ENCODE measurements around the gene AR. TPM values are rescaled to one million over a fixed set of nuclear protein-coding genes. Genes with fewer than 3 reads are reported as not detected.

The AR gene
- total RNA-seq, 1 experiment from 2014 or later: 0.05 TPM

- in situ Hi-C loops (cut with HindIII; ENCODE audit: low pct_unique_long_range_greater_than_20kb, low sequenced_read_pairs) (no loop called here), intact Hi-C loops (cut with micrococcal nuclease; ENCODE audit: unreplicated experiment) (no loop called here)
- Histone ChIP-seq H3K36me3 (ENCODE audit: control insufficient read depth, insufficient read depth, low read length) (no peaks in the 10 kb centered on the region), H3K9me3 (ENCODE audit: control insufficient read depth, insufficient read depth, low read depth, low read length) (no peaks in the 10 kb centered on the region), H3K4me3 (ENCODE audit: low read depth in 2 of 2, low read length in 2 of 2) (no peak overlapping the region), H3K27ac (ENCODE audit: low read length) (no peak overlapping the region), H3K4me1 (ENCODE audit: control insufficient read depth, insufficient read depth, low read length) (no peaks in the 10 kb centered on the region), H3K27me3 (ENCODE audit: control insufficient read depth, insufficient read depth, low read length) (peaks cover 2% of the 10 kb centered on the region; the same call in 1 of the 2 replicates)
- no peak for TF ChIP-seq REST (IDR thresholded peaks at IDR 0.05; ENCODE audit: insufficient read depth in 1 of 2, low read depth in 2 of 2, low read length in 1 of 2)
- TF ChIP-seq CTCF (IDR thresholded peaks at IDR 0.05): no peak
- TF ChIP-seq SIN3A (IDR thresholded peaks at IDR 0.05; ENCODE audit: borderline replicate concordance, insufficient read depth, low read depth, low read length): no peak
- no peak for TF ChIP-seq POLR2AphosphoS5 (IDR thresholded peaks at IDR 0.05; ENCODE audit: low read depth, low read length)
- TF ChIP-seq TCF7L2 (IDR thresholded peaks at IDR 0.05; ENCODE audit: low read depth, low read length): no peak
- CTCF ChIA-PET: no interaction called here
- ATAC-seq: no peak
- no TSS peak for BruUV-seq (replicated peaks)
- POLR2A ChIA-PET: no interaction called here
- no peak for DNase-seq (ENCODE audit: low read depth, low spot score)
These were observed 2.2 kb downstream of the AR start for GRCh38 chrX:67545893-67546495.

GRCh38 chrX:67546496-67547423 lies 2.9 kb downstream of the AR start:
- no peak for TF ChIP-seq TCF7L2 (IDR thresholded peaks at IDR 0.05; ENCODE audit: low read depth, low read length)
- no peak for TF ChIP-seq POLR2AphosphoS5 (IDR thresholded peaks at IDR 0.05; ENCODE audit: low read depth, low read length)
- no peak for TF ChIP-seq SIN3A (IDR thresholded peaks at IDR 0.05; ENCODE audit: borderline replicate concordance, insufficient read depth, low read depth, low read length)
- no peak for TF ChIP-seq CTCF (IDR thresholded peaks at IDR 0.05)
- no peak for TF ChIP-seq REST (IDR thresholded peaks at IDR 0.05; ENCODE audit: insufficient read depth in 1 of 2, low read depth in 2 of 2, low read length in 1 of 2)
- H3K27me3 ChIP-seq (ENCODE audit: control insufficient read depth, insufficient read depth, low read length): peaks cover 2% of the 10 kb centered on the region; the same call in 1 of the 2 replicates
- DNase-seq (ENCODE audit: low read depth, low spot score): no peak
- no peaks in the 10 kb centered on the region for H3K36me3 ChIP-seq (ENCODE audit: control insufficient read depth, insufficient read depth, low read length)
- H3K4me3 ChIP-seq (ENCODE audit: low read depth in 2 of 2, low read length in 2 of 2): no peak overlapping the region
- ChIA-PET POLR2A (no interaction called here), CTCF (no interaction called here)
- H3K9me3 ChIP-seq (ENCODE audit: control insufficient read depth, insufficient read depth, low read depth, low read length): no peaks in the 10 kb centered on the region
- in situ Hi-C loops (cut with HindIII; ENCODE audit: low pct_unique_long_range_greater_than_20kb, low sequenced_read_pairs): no loop called here
- H3K4me1 ChIP-seq (ENCODE audit: control insufficient read depth, insufficient read depth, low read length): no peaks in the 10 kb centered on the region
- intact Hi-C loops (cut with micrococcal nuclease; ENCODE audit: unreplicated experiment): no loop called here
- ATAC-seq: no peak
- H3K27ac ChIP-seq (ENCODE audit: low read length): no peak overlapping the region
- BruUV-seq (replicated peaks): no TSS peak

Measured in Panc1 (cell line).